Fibroblast of lung (primary cell): ENCODE results near the gene ASAP2. TPM values are rescaled to one million over a fixed set of nuclear protein-coding genes. Genes with fewer than 3 reads are reported as not detected.
"Not testable (repeated sequence)": the region's sequence is repeated elsewhere in the genome, so short reads cannot be mapped to it uniquely, and the experiment has no call there.

Source experiments
- DNase-seq, 2 donors: peaks; one replicate each; pipeline versions ENCODE4 v3.0.0 to v3.0.0-alpha.2; 2010; ENCODE audit warnings: low read depth in 2 of 2
- H2AFZ ChIP-seq: 2 replicates; pipeline ENCODE4 v1.5.1; 2012; ENCODE audit warnings: low read length, control low read depth, inconsistent platforms
- H3K27ac ChIP-seq: 2 replicates; pipeline ENCODE4 v1.5.1; 2011; ENCODE audit warnings: low read length, control low read depth; ENCODE audit not compliant: insufficient read depth
- H3K27me3 ChIP-seq: 2 replicates; pipeline ENCODE4 v1.5.1; 2011; ENCODE audit warnings: mild to moderate bottlenecking, low read length; ENCODE audit not compliant: control insufficient read depth, insufficient read depth
- H3K36me3 ChIP-seq: 2 replicates; pipeline ENCODE4 v1.5.1; 2011; ENCODE audit warnings: low read length; ENCODE audit not compliant: control insufficient read depth, insufficient read depth
- H3K4me1 ChIP-seq: 2 replicates; pipeline ENCODE4 v1.5.1; 2011; ENCODE audit warnings: low read length; ENCODE audit not compliant: control insufficient read depth, insufficient read depth; ENCODE audit errors: extremely low read depth
- H3K4me2 ChIP-seq: 2 replicates; pipeline ENCODE4 v1.5.1; 2011; ENCODE audit warnings: low read length, control low read depth; ENCODE audit not compliant: insufficient read depth; ENCODE audit errors: extremely low read depth
- H3K4me3 ChIP-seq, 4 experiments: fragments of 200-600 bp in 1 of 4; sonication (generic) in 1 of 4; replicated peaks in 1 of 4; 2 replicates each; pipeline ENCODE4 v1.5.1; 2011 to 2016; ENCODE audit warnings: low read length in 4 of 4, low read depth in 3 of 4, mild to moderate bottlenecking in 3 of 4, control low read depth in 2 of 4, inconsistent platforms in 1 of 4, mixed read lengths in 1 of 4; ENCODE audit not compliant: insufficient read depth in 1 of 4; ENCODE audit errors: control extremely low read depth in 1 of 4
- H3K79me2 ChIP-seq: 2 replicates; pipeline ENCODE4 v1.5.1; 2012; ENCODE audit warnings: mild to moderate bottlenecking, low read length, inconsistent platforms; ENCODE audit not compliant: control insufficient read depth, insufficient read depth
- H3K9ac ChIP-seq: 2 replicates; pipeline ENCODE4 v1.5.1; 2011; ENCODE audit warnings: mild to moderate bottlenecking, low read length, control low read depth; ENCODE audit not compliant: insufficient read depth
- H3K9me3 ChIP-seq: 2 replicates; pipeline ENCODE4 v1.5.1; 2012; ENCODE audit warnings: low read depth, low read length; ENCODE audit not compliant: control insufficient read depth, insufficient read depth
- H4K20me1 ChIP-seq: 2 replicates; pipeline ENCODE4 v1.5.1; 2011; ENCODE audit warnings: low read length; ENCODE audit not compliant: control insufficient read depth, insufficient read depth; ENCODE audit errors: extremely low read depth
- CTCF ChIP-seq, 2 donors: IDR thresholded peaks in 1 of 2; conservative IDR thresholded peaks in 1 of 2; 1 replicate in 1 of 2; 2 replicates in 1 of 2; pipeline ENCODE4 v1.5.1; 2011 to 2012; ENCODE audit warnings: low read length in 2 of 2, control low read depth in 1 of 2, inconsistent platforms in 1 of 2, low read depth in 1 of 2, mild to moderate bottlenecking in 1 of 2
- EZH2 ChIP-seq: IDR thresholded peaks from 2 replicates; pipeline ENCODE4 v1.5.1; 2012; ENCODE audit warnings: low read length, control low read depth, mild to moderate bottlenecking; ENCODE audit errors: missing control alignments
- polyA plus RNA-seq, 2 donors: library from polyadenylated mRNA; depleted of rRNA in 1 of 2; stranded (reverse) in 1 of 2; unstranded in 1 of 2; fragments of >200 nt; gene quantifications; 2 replicates each; pipeline ENCODE4 v1.2.1, GENCODE V29; 2011 to 2012; ENCODE audit warnings: missing spikeins in 1 of 2
- total RNA-seq: library from RNA; depleted of rRNA; stranded (reverse); fragments of >200 nt; gene quantifications from 2 replicates; pipeline ENCODE4 v1.2.1, GENCODE V29; 2014

Gene ASAP2
- total and polyA plus RNA-seq, 2 donors (not counting 1 experiment from before 2014, with no cell fraction given), result 19.2 to 19.9 TPM

DNA sequence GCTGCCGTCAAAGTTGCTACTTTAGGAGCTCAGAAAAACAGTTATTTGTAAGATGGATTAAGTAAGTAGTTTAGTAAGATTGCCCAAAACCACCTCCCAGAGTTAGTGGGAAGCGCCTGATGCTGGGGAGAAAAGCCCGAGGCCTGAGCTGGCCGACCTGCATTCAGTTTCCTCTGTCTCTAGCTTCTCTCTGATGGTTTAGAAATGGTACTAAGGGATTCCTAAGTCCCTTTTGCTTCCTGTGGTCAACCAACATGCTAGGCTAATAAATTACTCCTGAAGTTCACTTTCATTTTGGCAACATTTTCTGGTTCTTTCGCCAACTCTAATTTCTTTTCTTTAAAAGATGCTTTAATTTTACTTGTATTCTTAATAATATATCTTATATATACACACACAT lies 60.1 kb downstream of the ASAP2 start:
- Histone ChIP-seq H3K27ac (no peak overlapping the region), H3K4me3 (no peak overlapping the region), H3K79me2 (peaks cover 41% of the 10 kb centered on the region), H4K20me1 (no peaks in the 10 kb centered on the region), H3K9me3 (no peaks in the 10 kb centered on the region), H3K9ac (no peak overlapping the region), H3K4me1 (peaks cover 8% of the 10 kb centered on the region), H3K36me3 (no peaks in the 10 kb centered on the region), H3K4me2 (no peak overlapping the region), H3K27me3 (no peaks in the 10 kb centered on the region), H2AFZ (no peak overlapping the region)
- peak; percentile 38 to 83 for DNase-seq
- TF ChIP-seq EZH2 (no peak), CTCF (conservative IDR thresholded peaks at IDR 0.05 in 1 of 2, IDR thresholded peaks at IDR 0.05 in 1 of 2; ENCODE audit: low read depth in 1 of 2, low read length in 2 of 2) (no peak)

- not testable (repeated sequence) for H4K20me1 ChIP-seq, H3K27ac ChIP-seq
Measured at GRCh38 chr2:9267286-9267685, 60.7 kb downstream of the ASAP2 start.

GRCh38 chr2:9268301-9269080 lies 61.9 kb downstream of the ASAP2 start:
- Histone ChIP-seq H3K4me1 (peaks cover 2% of the 10 kb centered on the region), H3K4me2 (no peak overlapping the region), H4K20me1 (no peaks in the 10 kb centered on the region), H3K9ac (no peak overlapping the region), H3K36me3 (no peaks in the 10 kb centered on the region), H3K79me2 (peaks cover 35% of the 10 kb centered on the region), H3K9me3 (no peaks in the 10 kb centered on the region), H3K4me3 (no peak overlapping the region), H3K27me3 (no peaks in the 10 kb centered on the region), H3K27ac (no peak overlapping the region), H2AFZ (no peak overlapping the region)
- no peak for DNase-seq
- TF ChIP-seq EZH2 (no peak), CTCF (conservative IDR thresholded peaks at IDR 0.05 in 1 of 2, IDR thresholded peaks at IDR 0.05 in 1 of 2; ENCODE audit: low read depth in 1 of 2, low read length in 2 of 2) (no peak)

More at GRCh38 chr2:9267286-9267685, 60.7 kb downstream of the ASAP2 start:
- H3K36me3 ChIP-seq, H3K4me2 ChIP-seq, H3K27me3 ChIP-seq, H2AFZ ChIP-seq, DNase-seq, H3K4me1 ChIP-seq, H3K9me3 ChIP-seq, H3K4me3 ChIP-seq, H3K9ac ChIP-seq: not testable (repeated sequence)
- peaks cover 38% of the 10 kb centered on the region for H3K79me2 ChIP-seq
